ENCODE data around the gene OR56B1.

Gene OR56B1

DNA sequence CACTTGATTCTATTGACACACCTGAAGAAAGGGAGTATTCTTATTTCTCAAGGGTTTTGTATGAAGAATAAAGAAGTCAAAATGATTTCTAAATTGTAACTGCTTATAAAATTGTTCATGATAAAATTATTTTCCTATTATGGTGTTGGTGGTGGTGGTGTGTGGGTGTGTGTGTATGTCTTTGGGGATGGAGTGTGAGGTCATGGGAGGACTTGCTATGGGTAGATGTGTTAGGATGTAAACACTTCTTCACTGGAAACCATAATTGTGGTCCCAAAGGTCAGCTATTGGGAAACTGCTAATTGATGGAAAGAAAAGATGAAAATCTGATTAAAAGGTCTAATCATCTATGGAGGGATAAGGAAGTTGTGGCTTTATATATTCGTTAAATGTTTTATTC lies 41.6 kb upstream of the OR56B1 start:
- H3K4me3 ChIP-seq (ENCODE audit: low read length), result no peak overlapping the region
- TF ChIP-seq, protein P1, sequence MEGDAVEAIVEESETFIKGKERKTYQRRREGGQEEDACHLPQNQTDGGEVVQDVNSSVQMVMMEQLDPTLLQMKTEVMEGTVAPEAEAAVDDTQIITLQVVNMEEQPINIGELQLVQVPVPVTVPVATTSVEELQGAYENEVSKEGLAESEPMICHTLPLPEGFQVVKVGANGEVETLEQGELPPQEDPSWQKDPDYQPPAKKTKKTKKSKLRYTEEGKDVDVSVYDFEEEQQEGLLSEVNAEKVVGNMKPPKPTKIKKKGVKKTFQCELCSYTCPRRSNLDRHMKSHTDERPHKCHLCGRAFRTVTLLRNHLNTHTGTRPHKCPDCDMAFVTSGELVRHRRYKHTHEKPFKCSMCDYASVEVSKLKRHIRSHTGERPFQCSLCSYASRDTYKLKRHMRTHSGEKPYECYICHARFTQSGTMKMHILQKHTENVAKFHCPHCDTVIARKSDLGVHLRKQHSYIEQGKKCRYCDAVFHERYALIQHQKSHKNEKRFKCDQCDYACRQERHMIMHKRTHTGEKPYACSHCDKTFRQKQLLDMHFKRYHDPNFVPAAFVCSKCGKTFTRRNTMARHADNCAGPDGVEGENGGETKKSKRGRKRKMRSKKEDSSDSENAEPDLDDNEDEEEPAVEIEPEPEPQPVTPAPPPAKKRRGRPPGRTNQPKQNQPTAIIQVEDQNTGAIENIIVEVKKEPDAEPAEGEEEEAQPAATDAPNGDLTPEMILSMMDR (conservative IDR thresholded peaks at IDR 0.05; ENCODE audit: low read length), result no peak
- DNase-seq (ENCODE audit: low read depth), result no peak

DNA sequence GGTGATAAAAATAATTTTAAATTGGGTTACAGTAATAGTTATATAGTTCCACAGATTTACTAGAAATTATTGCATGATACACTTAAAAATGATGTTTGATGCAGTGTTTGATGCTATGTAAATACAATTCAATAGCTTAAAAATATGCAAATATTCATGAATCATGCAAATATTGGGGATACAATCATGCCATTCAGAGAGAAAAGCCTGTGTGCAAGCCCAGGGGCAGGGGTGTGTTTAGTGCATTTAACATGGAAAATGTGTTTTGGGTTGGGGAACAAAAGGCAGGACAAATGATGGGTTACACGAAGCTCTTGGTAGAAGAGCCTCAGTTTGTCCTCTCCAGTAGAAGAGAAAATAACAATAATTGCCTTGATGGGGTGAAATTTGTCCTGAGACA lies 40.7 kb upstream of the OR56B1 start:
- H3K4me3 ChIP-seq (ENCODE audit: low read length), result no peak overlapping the region
- TF ChIP-seq, protein P1 (conservative IDR thresholded peaks at IDR 0.05; ENCODE audit: low read length), result no peak
- no peak for DNase-seq (ENCODE audit: low read depth)

DNA sequence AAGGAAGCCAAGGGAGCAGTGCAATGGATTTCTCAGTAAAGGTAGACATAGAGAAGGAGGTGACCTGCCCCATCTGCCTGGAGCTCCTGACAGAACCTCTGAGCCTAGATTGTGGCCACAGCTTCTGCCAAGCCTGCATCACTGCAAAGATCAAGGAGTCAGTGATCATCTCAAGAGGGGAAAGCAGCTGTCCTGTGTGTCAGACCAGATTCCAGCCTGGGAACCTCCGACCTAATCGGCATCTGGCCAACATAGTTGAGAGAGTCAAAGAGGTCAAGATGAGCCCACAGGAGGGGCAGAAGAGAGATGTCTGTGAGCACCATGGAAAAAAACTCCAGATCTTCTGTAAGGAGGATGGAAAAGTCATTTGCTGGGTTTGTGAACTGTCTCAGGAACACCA lies 40.0 kb upstream of the OR56B1 start:
- H3K4me3 ChIP-seq (ENCODE audit: low read length), result no peak overlapping the region
- TF ChIP-seq, protein P1 (conservative IDR thresholded peaks at IDR 0.05; ENCODE audit: low read length), result no peak
- DNase-seq (ENCODE audit: low read depth), result peak; percentile 16

GRCh38 chr11:5698281-5698680 lies 38.0 kb upstream of the OR56B1 start:
- TF ChIP-seq, protein P1 (conservative IDR thresholded peaks at IDR 0.05; ENCODE audit: low read length), result no peak
- H3K4me3 ChIP-seq (ENCODE audit: low read length), result no peak overlapping the region
- no peak for DNase-seq (ENCODE audit: low read depth)

DNA sequence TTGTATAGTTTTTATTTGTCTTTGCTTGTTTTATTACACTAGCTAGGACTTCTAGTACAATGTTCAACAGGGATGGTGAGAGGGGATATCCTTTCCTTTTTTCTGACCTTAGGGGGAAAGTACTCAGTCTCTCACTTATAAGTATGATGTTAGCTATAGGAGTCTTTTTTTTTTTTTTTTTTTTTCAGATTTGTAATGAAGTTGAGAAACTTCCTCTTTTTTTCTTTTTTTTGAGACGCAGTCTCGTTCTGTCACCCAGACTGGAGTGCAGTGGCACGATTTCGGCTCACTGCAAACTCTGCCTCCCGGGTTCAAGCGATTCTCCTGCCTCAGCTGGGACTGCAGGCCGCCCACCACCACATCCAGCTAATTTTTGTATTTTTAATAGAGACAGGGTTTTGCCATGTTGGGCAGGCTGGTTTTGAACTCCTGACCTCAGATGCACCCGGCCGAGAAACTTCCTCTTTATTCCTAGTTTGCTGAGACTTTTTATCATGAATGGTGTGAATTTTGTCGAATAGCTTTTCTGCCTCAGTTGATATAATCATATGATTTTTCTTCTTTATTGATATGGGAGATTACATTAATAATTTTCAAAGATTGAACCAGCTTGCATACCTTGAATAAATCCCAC lies 35.7 kb upstream of the OR56B1 start:
- TF ChIP-seq, protein P1 (conservative IDR thresholded peaks at IDR 0.05; ENCODE audit: low read length), result no peak
- no peak overlapping the region for H3K4me3 ChIP-seq (ENCODE audit: low read length)
- DNase-seq (ENCODE audit: low read depth), result no peak

- DNase-seq (ENCODE audit: low read depth), result no peak
- TF ChIP-seq, protein P1 (conservative IDR thresholded peaks at IDR 0.05; ENCODE audit: low read length), result no peak
- H3K4me3 ChIP-seq (ENCODE audit: low read length), result no peak overlapping the region
Measured at GRCh38 chr11:5701055-5701577, 35.1 kb upstream of the OR56B1 start.

DNA sequence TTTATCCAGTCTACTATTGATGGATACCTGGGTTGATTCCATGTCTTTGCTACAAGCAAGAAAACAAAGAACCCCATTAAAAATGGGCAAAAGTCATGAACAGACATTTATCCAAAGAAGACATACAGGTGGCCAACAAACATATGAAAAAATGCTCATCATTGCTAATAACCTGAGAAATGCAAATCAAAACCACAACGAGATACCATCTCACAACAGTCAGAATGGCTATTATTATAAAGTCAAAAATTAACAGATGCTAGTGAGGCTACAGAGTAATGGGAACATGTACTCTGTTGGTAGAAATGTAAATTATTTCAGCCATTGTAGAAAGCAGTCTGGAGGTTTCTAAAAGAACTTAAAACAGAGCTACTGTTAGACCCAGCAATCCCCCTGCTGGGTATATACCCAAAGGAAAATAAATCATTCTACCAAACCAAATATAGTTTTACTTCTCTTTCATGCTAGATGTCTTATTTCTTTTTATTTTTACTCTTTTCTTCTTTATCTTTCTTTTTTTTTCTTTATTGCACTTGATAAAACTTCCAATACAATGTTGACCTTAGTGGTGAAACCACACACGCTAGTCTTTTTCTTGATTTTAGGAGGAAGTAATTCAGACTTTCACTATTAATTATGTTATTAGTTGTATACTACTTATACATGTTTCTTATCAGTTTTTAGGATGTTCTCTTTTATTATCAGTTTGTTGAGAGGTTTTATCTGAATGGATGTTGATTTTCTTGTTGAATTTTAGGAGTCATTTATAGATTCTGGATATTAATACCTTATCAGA lies 32.3 kb upstream of the OR56B1 start:
- TF ChIP-seq, protein P1 (conservative IDR thresholded peaks at IDR 0.05; ENCODE audit: low read length), result no peak
- no peak overlapping the region for H3K4me3 ChIP-seq (ENCODE audit: low read length)
- no peak for DNase-seq (ENCODE audit: low read depth)

Measured in AG10803 (cell line).